Trophoblast cell (in vitro differentiated cells and primary cell): ENCODE data around the gene POLR1G. TPM values are rescaled to one million over a fixed set of nuclear protein-coding genes. Genes with fewer than 3 reads are reported as not detected.

ENCODE experiments used
- DNase-seq, 2 donors: peaks; one replicate each; pipeline ENCODE4 v3.0.0-alpha.2; 2016
- H2AFZ ChIP-seq: 2 replicates; pipeline ENCODE4 v1.6.1; 2013; ENCODE audit warnings: low read length, moderate library complexity, mild to moderate bottlenecking; ENCODE audit not compliant: insufficient read depth, poor library complexity
- H2AK5ac ChIP-seq: 2 replicates; pipeline ENCODE4 v1.6.1; 2013; ENCODE audit warnings: mild to moderate bottlenecking, low read length
- H2BK120ac ChIP-seq: 2 replicates; pipeline ENCODE4 v1.6.1; 2013; ENCODE audit warnings: low read length, mild to moderate bottlenecking, moderate library complexity; ENCODE audit not compliant: insufficient read depth, poor library complexity
- H2BK12ac ChIP-seq: 2 replicates; pipeline ENCODE4 v1.6.1; 2013; ENCODE audit warnings: mild to moderate bottlenecking, low read length, moderate library complexity
- H2BK5ac ChIP-seq: 2 replicates; pipeline ENCODE4 v1.6.1; 2013; ENCODE audit warnings: low read length, low read depth, moderate library complexity, mild to moderate bottlenecking; ENCODE audit not compliant: poor library complexity
- H3K14ac ChIP-seq: 2 replicates; pipeline ENCODE4 v1.6.1; 2013; ENCODE audit warnings: mild to moderate bottlenecking, low read length
- H3K18ac ChIP-seq: 2 replicates; pipeline ENCODE4 v1.6.1; 2013; ENCODE audit warnings: mild to moderate bottlenecking, low read length
- H3K23ac ChIP-seq: 2 replicates; pipeline ENCODE4 v1.6.1; 2013; ENCODE audit warnings: low read length
- H3K27ac ChIP-seq: 2 replicates; pipeline ENCODE4 v1.5.1; 2013; ENCODE audit warnings: low read depth, mild to moderate bottlenecking, inconsistent platforms, low read length, moderate library complexity
- H3K27me3 ChIP-seq: 2 replicates; pipeline ENCODE4 v1.6.1; 2013; ENCODE audit warnings: inconsistent platforms, mild to moderate bottlenecking, low read length, moderate library complexity; ENCODE audit not compliant: insufficient read depth
- H3K36me3 ChIP-seq, 2 experiments: 1 replicate in 1 of 2; 2 replicates in 1 of 2; pipeline ENCODE4 v1.6.1; 2013; ENCODE audit warnings: low read length in 2 of 2, mild to moderate bottlenecking in 2 of 2, moderate library complexity in 1 of 2; ENCODE audit not compliant: insufficient read depth in 2 of 2, control insufficient read depth in 1 of 2
- H3K4ac ChIP-seq: 2 replicates; pipeline ENCODE4 v1.6.1; 2013; ENCODE audit warnings: low read depth, mild to moderate bottlenecking, low read length, moderate library complexity
- H3K4me1 ChIP-seq, 2 experiments: 1 replicate in 1 of 2; 2 replicates in 1 of 2; pipeline ENCODE4 v1.6.1; 2013; ENCODE audit warnings: low read length in 2 of 2, mild to moderate bottlenecking in 2 of 2, moderate library complexity in 1 of 2; ENCODE audit not compliant: insufficient read depth in 2 of 2, control insufficient read depth in 1 of 2
- H3K4me2 ChIP-seq: 2 replicates; pipeline ENCODE4 v1.6.1; 2013; ENCODE audit warnings: inconsistent platforms, mild to moderate bottlenecking, low read length, moderate library complexity
- H3K4me3 ChIP-seq: 2 replicates; pipeline ENCODE4 v1.5.1; 2013; ENCODE audit warnings: mild to moderate bottlenecking, low read depth, low read length, inconsistent platforms
- H3K79me1 ChIP-seq: one replicate; pipeline ENCODE4 v1.6.1; 2013; ENCODE audit warnings: low read length
- H3K79me2 ChIP-seq: 2 replicates; pipeline ENCODE4 v1.6.1; 2013; ENCODE audit warnings: low read length, mild to moderate bottlenecking; ENCODE audit not compliant: control insufficient read depth, insufficient read depth, poor library complexity
- H3K9ac ChIP-seq: 2 replicates; pipeline ENCODE4 v1.6.1; 2013; ENCODE audit warnings: mild to moderate bottlenecking, low read length
- H3K9me3 ChIP-seq: 2 replicates; pipeline ENCODE4 v1.6.1; 2013; ENCODE audit warnings: low read depth, mild to moderate bottlenecking, control low read depth, inconsistent platforms, low read length; ENCODE audit not compliant: insufficient read depth
- H4K12ac ChIP-seq: 2 replicates; pipeline ENCODE4 v1.6.1; 2013; ENCODE audit warnings: low read depth, mild to moderate bottlenecking, low read length, moderate library complexity
- H4K8ac ChIP-seq: 2 replicates; pipeline ENCODE4 v1.6.1; 2013; ENCODE audit warnings: low read depth, mild to moderate bottlenecking, low read length, moderate library complexity
- H4K91ac ChIP-seq: one replicate; pipeline ENCODE4 v1.6.1; 2013; ENCODE audit warnings: low read depth, mild to moderate bottlenecking, low read length, moderate library complexity
- WGBS: extraction: QIAGEN DNeasy Blood & Tissue Kit; methylation state at CpG from one replicate; pipeline ENCODE4 v1.1.7; 2013; ENCODE audit warnings: missing lambda C conversion rate; ENCODE audit not compliant: insufficient read length, insufficient coverage; ENCODE audit errors: extremely low coverage; 5-methylcytosine and 5-hydroxymethylcytosine counted together
- polyA plus RNA-seq: library from polyadenylated mRNA; stranded (reverse); fragments of 200-250 nt; gene quantifications from 2 replicates; pipeline ENCODE4 v1.2.3, GENCODE V29; 2013

POLR1G gene, protein sequence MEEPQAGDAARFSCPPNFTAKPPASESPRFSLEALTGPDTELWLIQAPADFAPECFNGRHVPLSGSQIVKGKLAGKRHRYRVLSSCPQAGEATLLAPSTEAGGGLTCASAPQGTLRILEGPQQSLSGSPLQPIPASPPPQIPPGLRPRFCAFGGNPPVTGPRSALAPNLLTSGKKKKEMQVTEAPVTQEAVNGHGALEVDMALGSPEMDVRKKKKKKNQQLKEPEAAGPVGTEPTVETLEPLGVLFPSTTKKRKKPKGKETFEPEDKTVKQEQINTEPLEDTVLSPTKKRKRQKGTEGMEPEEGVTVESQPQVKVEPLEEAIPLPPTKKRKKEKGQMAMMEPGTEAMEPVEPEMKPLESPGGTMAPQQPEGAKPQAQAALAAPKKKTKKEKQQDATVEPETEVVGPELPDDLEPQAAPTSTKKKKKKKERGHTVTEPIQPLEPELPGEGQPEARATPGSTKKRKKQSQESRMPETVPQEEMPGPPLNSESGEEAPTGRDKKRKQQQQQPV
- 10.8 and 11.1 TPM in 2 replicates for polyA plus RNA-seq

DNA sequence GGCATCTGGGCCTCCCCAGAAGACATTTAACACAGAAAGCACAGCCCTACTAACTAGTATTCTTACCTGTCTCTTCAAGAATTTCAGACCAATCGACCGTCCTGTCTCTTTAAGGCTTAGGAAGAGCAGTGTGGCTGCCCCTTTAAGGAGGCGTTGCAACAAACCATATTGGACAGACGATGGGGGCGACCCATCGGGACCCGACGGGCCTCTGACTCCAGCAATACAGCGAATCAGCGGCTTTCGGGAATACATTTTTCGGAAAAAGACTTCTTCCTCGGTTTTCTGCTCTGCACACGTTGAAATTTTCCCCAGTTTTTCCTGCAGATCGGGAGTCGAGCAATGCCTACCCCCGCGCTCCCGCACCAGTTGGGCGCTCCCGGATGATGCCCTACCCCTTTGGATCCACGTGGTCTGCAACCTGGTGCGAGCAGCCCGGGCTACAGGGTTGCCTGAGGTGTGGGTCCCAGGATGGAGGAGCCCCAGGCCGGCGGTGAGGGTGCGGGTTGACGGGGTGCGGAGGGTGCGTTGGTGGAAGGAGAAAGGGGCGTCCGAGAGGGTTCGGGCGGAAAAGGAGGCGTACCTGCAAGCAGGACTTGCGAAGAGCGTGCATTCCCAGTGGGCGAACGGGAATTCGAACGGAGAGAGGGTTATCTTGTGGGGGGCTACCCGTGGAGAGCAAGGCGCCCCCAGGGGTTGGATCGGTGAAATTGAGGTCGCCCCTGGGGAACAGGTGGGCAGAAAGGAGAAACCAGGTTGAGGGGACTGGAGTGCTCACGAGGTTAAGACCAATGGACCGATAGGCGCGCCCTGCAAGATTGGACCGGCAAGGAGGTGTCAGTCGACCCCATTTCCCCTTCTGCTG lies at the start of gene POLR1G:
Gene POLR1G, plus strand, starts transcription at position 419 of the 865 bp plus-strand sequence. Its CDS starts 53 bp downstream, at position 472.
- peak; percentile 73 to 74 for DNase-seq
- peak within 1 kb of the TSS; percentile 97 for H3K27ac ChIP-seq
- H3K4me2 ChIP-seq, result peak within 1 kb of the TSS; percentile 75
- H3K4me1 ChIP-seq, result peaks cover 11 to 20% of the 10 kb centered on the region in 2 experiments
- H3K14ac ChIP-seq, result peak within 1 kb of the TSS; percentile 91
- H3K9me3 ChIP-seq, result no peaks in the 10 kb centered on the region
- peak within 1 kb of the TSS; percentile 88 for H3K18ac ChIP-seq
- H3K4me3 ChIP-seq, result peak within 1 kb of the TSS; percentile 83
- peak within 1 kb of the TSS; percentile 94 for H2BK120ac ChIP-seq
- no CpG with 5 or more reads among the region's 51 CpGs for WGBS
- H3K9ac ChIP-seq, result peak within 1 kb of the TSS; percentile 84
- peak within 1 kb of the TSS; percentile 28 for H2AK5ac ChIP-seq
- H3K36me3 ChIP-seq, result peaks cover 15% of the 10 kb centered on the region in 2 experiments
- H2AFZ ChIP-seq, result peak within 1 kb of the TSS; percentile 83
- peak within 1 kb of the TSS; percentile 89 for H2BK12ac ChIP-seq
- H4K91ac ChIP-seq, result peak within 1 kb of the TSS; percentile 98
- H3K79me1 ChIP-seq, result peaks cover 32% of the 10 kb centered on the region
- peak within 1 kb of the TSS; percentile 92 for H4K8ac ChIP-seq
- H3K4ac ChIP-seq, result peak within 1 kb of the TSS; percentile 83
- no peaks in the 10 kb centered on the region for H3K27me3 ChIP-seq
- peaks cover 20% of the 10 kb centered on the region for H3K79me2 ChIP-seq
- H3K23ac ChIP-seq, result no peak within 1 kb of the TSS
- peak within 1 kb of the TSS; percentile 37 for H4K12ac ChIP-seq
- H2BK5ac ChIP-seq, result peak within 1 kb of the TSS; percentile 99

DNA sequence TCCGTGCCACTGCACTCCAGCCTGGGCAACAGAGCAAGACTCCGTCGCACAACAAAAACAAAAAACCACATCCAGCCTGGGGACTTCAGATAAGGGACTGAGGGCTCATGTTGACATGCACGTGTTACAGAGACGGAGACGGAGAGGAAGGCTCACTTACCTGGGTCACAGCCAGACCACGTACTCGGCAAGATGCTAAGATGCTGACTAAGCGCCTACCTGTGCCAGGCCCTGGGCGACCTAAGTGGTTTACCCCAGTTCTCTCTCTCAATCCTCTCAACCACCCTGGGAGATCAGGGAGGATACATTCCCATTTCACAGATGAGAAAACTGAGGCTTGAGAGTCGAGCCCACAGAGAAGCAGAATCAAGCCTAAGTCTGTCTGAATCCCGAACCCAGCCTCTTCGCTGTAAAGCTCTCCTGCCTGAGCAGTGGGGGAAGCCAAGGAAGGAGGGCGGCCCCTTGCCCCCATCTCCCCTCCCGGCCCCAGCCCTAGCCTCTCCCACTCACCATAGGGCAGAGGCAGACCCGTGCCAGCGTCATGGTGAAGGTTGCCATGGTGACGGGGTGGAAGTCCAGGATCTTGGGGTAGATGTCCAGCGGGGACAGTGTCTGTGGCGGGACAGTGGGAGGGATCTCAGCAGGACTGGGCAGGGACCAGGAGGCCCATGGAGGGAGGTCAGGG lies 49.5 kb upstream of the POLR1G start:
- Histone ChIP-seq H3K4me3 (no peak overlapping the region), H2AK5ac (no peak overlapping the region), H2AFZ (no peak overlapping the region), H4K91ac (no peak overlapping the region), H3K9ac (no peak overlapping the region), H3K79me1 (no peaks in the 10 kb centered on the region), H4K12ac (no peak overlapping the region), H3K9me3 (peaks cover 2% of the 10 kb centered on the region), H3K14ac (no peak overlapping the region), H3K4me2 (no peak overlapping the region), H3K23ac (no peak overlapping the region), H3K79me2 (no peaks in the 10 kb centered on the region), H3K4ac (no peak overlapping the region), H3K18ac (no peak overlapping the region), H2BK5ac (no peak overlapping the region), H3K27me3 (no peaks in the 10 kb centered on the region), H2BK120ac (no peak overlapping the region), H4K8ac (no peak overlapping the region), H3K36me3 (peaks cover 71 to 76% of the 10 kb centered on the region in 2 experiments), H2BK12ac (no peak overlapping the region), H3K4me1 (no peaks in the 10 kb centered on the region), H3K27ac (no peak overlapping the region)
- DNase-seq, result no peak
- no CpG with 5 or more reads among the region's 20 CpGs for WGBS

DNA sequence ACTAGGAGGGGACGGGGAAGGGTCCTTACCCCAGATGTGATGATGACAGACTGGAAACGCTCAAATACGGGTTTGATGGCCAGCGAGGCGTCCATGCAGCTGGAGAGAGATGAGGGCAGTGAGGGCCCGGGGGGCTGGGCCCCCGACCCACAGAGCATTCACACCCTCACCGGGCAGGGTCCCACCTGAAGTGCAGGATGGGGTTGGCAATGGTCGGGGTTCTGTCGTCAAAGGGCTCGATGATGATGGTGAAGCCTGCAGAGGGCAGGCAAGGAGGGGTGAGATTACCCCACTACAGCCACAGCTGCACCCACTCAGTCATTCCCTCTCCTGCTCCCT lies 49.0 kb upstream of the POLR1G start:
- Histone ChIP-seq H2BK5ac (no peak overlapping the region), H3K23ac (no peak overlapping the region), H3K4ac (no peak overlapping the region), H2BK12ac (no peak overlapping the region), H3K14ac (no peak overlapping the region), H4K91ac (no peak overlapping the region), H3K4me2 (no peak overlapping the region), H3K36me3 (peaks cover 69 to 75% of the 10 kb centered on the region in 2 experiments), H3K79me1 (no peaks in the 10 kb centered on the region), H4K12ac (no peak overlapping the region), H2BK120ac (no peak overlapping the region), H2AK5ac (no peak overlapping the region), H3K9me3 (peaks cover 2% of the 10 kb centered on the region), H3K79me2 (no peaks in the 10 kb centered on the region), H2AFZ (no peak overlapping the region), H3K27me3 (no peaks in the 10 kb centered on the region), H4K8ac (no peak overlapping the region), H3K18ac (no peak overlapping the region), H3K4me3 (no peak overlapping the region), H3K9ac (no peak overlapping the region), H3K4me1 (no peaks in the 10 kb centered on the region), H3K27ac (no peak overlapping the region)
- no CpG with 5 or more reads among the region's 11 CpGs for WGBS
- DNase-seq, result no peak

DNA sequence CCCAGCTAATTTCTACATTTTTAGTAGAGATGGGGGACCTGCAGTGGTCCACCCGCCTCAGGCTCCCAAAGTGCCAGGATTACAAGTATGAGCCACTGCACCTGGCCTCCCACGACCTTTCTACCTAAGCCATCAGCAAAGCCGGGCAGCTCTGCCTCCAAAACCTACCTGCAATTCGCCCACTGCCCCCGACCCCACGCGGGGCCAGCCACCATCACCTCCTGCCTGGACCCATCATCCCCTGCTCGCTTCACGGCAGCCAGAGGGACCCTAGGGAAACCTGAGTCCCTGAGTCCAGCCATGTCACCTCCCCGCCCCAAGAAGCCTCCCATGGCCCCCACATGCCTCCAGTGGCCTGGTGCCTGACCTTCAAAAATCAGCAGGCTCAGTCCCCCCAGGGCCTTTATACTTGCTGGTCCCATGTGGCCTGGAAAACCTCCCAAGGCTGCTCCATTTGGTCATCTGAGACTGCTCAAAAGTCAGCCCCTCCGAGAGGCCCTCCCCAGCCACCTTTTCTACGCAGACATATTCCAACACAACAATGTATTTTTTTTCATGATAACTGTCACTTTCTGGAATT lies 48.1 kb upstream of the POLR1G start:
- H3K4me3 ChIP-seq, result no peak overlapping the region
- no peak overlapping the region for H3K23ac ChIP-seq
- no peak overlapping the region for H3K14ac ChIP-seq
- H3K4me1 ChIP-seq, result no peaks in the 10 kb centered on the region
- no peak overlapping the region for H2BK120ac ChIP-seq
- H3K36me3 ChIP-seq, result peaks cover 67 to 74% of the 10 kb centered on the region in 2 experiments
- no peak overlapping the region for H3K27ac ChIP-seq
- H3K9me3 ChIP-seq, result peaks cover 2% of the 10 kb centered on the region
- H3K79me2 ChIP-seq, result no peaks in the 10 kb centered on the region
- no peak overlapping the region for H2AFZ ChIP-seq
- no peak overlapping the region for H3K9ac ChIP-seq
- no peaks in the 10 kb centered on the region for H3K79me1 ChIP-seq
- no peak overlapping the region for H2BK5ac ChIP-seq
- no CpG with 5 or more reads among the region's 12 CpGs for WGBS
- no peak overlapping the region for H2AK5ac ChIP-seq
- no peak overlapping the region for H3K4me2 ChIP-seq
- DNase-seq, result no peak
- no peak overlapping the region for H4K8ac ChIP-seq
- no peaks in the 10 kb centered on the region for H3K27me3 ChIP-seq
- no peak overlapping the region for H4K91ac ChIP-seq
- H4K12ac ChIP-seq, result no peak overlapping the region
- H2BK12ac ChIP-seq, result no peak overlapping the region
- H3K18ac ChIP-seq, result no peak overlapping the region
- H3K4ac ChIP-seq, result no peak overlapping the region
